ENCODE data around the gene PRKAG1. TPM values are rescaled to one million over a fixed set of nuclear protein-coding genes. Genes with fewer than 3 reads are reported as not detected.

The PRKAG1 gene
- total RNA-seq, 2 experiments from 2014 or later, result 57.9 to 60.9 TPM

- H3K4me3 Mint-ChIP-seq, result no peak overlapping the region
- peaks cover 15% of the 10 kb centered on the region for H3K4me1 Mint-ChIP-seq
- H3K9me3 Mint-ChIP-seq, result no peaks in the 10 kb centered on the region
- peaks cover 66% of the 10 kb centered on the region for H3K27me3 Mint-ChIP-seq
- H3K27ac Mint-ChIP-seq, result no peak overlapping the region
- no peak for DNase-seq
- H3K36me3 Mint-ChIP-seq, result no peaks in the 10 kb centered on the region
Measured at GRCh38 chr12:48993787-48994186, 24.8 kb downstream of the PRKAG1 start.

DNA sequence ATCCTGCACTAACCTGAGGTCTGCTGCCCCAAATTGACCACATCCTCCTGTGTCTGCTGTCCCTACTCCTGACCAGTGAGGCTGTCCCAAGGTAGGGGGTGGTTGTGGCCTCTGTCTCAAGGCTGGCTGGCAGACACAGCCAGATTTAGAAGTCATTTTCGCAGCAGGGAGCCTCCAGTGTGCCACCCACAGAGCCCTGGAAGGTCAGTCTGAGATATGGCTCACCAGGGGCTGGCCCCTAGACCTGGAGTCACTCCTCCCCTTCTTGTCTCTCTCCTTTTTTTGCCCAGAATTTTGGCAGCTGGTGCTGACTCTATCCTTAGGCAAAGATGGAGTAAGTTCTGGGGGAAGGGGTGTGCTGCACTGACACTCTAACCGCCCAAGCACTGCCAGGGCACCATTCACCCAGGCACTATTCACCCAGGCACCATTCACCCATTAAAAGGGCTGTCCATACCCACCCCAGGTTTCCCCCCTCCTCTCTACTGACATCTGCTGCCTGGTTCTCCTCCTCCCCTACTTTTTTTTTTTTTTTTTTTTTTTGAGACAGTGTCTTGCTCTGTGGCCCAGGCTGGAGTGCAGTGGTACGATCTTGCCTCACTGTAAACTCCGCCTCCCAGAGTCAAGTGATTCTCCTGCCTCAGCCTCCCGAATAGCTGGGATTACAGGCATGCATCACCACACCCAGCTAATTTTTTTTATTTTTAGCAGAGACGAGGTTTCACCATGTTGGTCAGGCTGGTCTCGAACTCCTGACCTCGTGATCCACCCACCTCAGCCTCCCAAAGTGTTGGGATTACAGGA is 27.1 kb downstream of the PRKAG1 start:
- no peak overlapping the region for H3K4me3 Mint-ChIP-seq
- peaks cover 7% of the 10 kb centered on the region for H3K4me1 Mint-ChIP-seq
- no peaks in the 10 kb centered on the region for H3K9me3 Mint-ChIP-seq
- peaks cover 66% of the 10 kb centered on the region for H3K27me3 Mint-ChIP-seq
- no peak overlapping the region for H3K27ac Mint-ChIP-seq
- DNase-seq, result no peak
- no peaks in the 10 kb centered on the region for H3K36me3 Mint-ChIP-seq

DNA sequence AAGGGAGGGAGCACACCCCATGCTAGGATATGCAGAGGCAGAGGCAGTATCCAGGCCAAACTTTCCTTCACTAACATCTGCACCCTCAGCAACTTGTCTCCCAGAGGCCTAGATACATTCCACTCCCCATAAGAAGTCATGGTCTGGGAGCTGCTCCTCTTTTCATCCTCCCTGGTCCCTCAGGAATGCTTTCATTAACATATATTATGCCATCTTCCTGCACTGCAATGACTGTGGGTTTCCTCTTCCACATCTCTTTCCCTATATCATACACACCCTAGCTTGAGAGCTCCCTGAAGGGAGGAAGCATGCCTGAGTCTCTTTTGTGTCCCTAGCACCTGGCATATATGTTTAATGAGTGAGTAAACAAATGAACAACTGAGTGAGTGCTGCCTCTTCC is 28.0 kb downstream of the PRKAG1 start:
- Mint-ChIP-seq H3K4me3 (no peak overlapping the region), H3K36me3 (no peaks in the 10 kb centered on the region), H3K27me3 (peaks cover 59% of the 10 kb centered on the region), H3K27ac (no peak overlapping the region), H3K4me1 (peaks cover 7% of the 10 kb centered on the region), H3K9me3 (no peaks in the 10 kb centered on the region)
- no peak for DNase-seq

DNA sequence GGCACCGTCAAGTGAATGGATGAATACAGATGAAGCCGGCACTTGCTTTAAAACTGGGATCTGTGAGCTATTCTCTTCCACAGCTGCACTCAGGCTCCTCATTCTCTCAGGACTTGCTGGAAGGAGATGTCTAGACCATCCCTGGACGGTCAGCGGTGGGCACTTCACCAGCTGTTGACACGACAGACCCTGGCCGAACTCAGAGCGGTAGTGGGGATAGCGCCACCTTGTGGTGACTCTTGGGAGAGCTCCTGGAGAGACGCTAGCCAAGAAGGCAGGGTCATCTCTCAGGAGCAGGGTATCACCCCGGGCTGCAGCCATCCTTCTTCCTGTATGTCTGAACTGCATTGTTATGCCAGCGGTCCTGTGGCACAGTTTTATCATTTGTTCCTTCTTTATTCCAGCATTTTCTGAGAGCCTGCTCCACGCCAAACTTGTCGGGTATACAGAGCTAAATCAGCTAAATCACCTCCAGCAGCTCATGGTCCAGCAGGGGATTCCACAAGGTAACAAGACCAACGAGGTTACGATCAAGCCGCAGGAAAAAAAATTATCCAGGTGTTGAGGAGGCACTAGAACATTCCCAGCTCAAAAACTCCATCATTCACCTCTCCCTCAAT is 30.4 kb downstream of the PRKAG1 start:
- peaks cover 3% of the 10 kb centered on the region for H3K4me1 Mint-ChIP-seq
- no peaks in the 10 kb centered on the region for H3K9me3 Mint-ChIP-seq
- H3K27ac Mint-ChIP-seq, result no peak overlapping the region
- H3K27me3 Mint-ChIP-seq, result peaks cover 52% of the 10 kb centered on the region
- H3K4me3 Mint-ChIP-seq, result no peak overlapping the region
- DNase-seq, result peak; percentile 68
- H3K36me3 Mint-ChIP-seq, result no peaks in the 10 kb centered on the region

GRCh38 chr12:48986720-48987291 is 31.8 kb downstream of the PRKAG1 start:
- H3K4me3 Mint-ChIP-seq, result no peak overlapping the region
- no peaks in the 10 kb centered on the region for H3K36me3 Mint-ChIP-seq
- no peaks in the 10 kb centered on the region for H3K9me3 Mint-ChIP-seq
- no peak for DNase-seq
- H3K27ac Mint-ChIP-seq, result no peak overlapping the region
- H3K4me1 Mint-ChIP-seq, result peaks cover 10% of the 10 kb centered on the region
- peaks cover 64% of the 10 kb centered on the region for H3K27me3 Mint-ChIP-seq

GRCh38 chr12:48985901-48986300 is 32.7 kb downstream of the PRKAG1 start:
- Mint-ChIP-seq H3K27ac (no peak overlapping the region), H3K4me1 (peaks cover 18% of the 10 kb centered on the region), H3K27me3 (peaks cover 72% of the 10 kb centered on the region), H3K36me3 (no peaks in the 10 kb centered on the region), H3K9me3 (no peaks in the 10 kb centered on the region), H3K4me3 (no peak overlapping the region)
- DNase-seq, result no peak

- peaks cover 73% of the 10 kb centered on the region for H3K27me3 Mint-ChIP-seq
- H3K4me3 Mint-ChIP-seq, result no peak overlapping the region
- DNase-seq, result no peak
Measured at GRCh38 chr12:48985475-48985897, 33.1 kb downstream of the PRKAG1 start.

DNA sequence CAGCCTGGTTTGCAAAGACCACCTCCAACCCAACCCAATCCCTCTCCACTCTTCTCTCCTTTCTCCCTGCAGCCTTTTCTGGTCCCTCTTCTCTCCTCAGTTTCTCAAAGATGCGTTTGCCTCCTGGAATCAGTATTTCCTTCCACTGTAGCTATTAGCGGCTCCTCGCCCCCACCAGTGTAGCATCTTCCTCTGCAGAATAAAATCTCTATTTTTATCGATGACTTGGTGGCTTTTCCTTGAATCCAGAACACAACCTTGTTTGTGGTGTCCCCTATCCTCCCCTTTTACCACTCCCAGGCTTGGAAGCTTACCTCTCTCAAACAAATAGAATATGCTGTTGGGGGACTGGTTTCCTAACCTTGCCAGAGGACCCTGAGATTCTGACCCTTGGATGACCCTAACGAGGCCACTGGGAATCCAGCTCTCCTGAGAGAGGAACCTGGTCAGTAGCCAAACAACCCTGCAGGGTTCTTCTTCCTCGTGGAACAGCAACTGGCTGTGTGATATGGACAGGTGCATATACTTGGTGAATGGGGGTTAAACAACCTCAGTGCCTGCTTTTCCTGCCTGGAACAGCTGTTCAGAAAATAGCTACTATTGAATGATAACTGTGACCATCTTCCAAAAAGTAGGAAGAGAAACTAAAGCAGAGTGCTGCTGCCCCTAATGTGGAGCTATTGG is 36.0 kb downstream of the PRKAG1 start:
- H3K9me3 Mint-ChIP-seq, result no peaks in the 10 kb centered on the region
- no peak overlapping the region for H3K27ac Mint-ChIP-seq

More at GRCh38 chr12:48985475-48985897, 33.1 kb downstream of the PRKAG1 start:
- peaks cover 21% of the 10 kb centered on the region for H3K4me1 Mint-ChIP-seq
- H3K36me3 Mint-ChIP-seq, result no peaks in the 10 kb centered on the region
- no peaks in the 10 kb centered on the region for H3K9me3 Mint-ChIP-seq
- no peak overlapping the region for H3K27ac Mint-ChIP-seq

GRCh38 chr12:48981757-48982157 is 36.8 kb downstream of the PRKAG1 start:
- H3K27ac Mint-ChIP-seq, result peak overlapping the region; percentile 22
- DNase-seq, result no peak
- peaks cover 73% of the 10 kb centered on the region for H3K27me3 Mint-ChIP-seq
- peaks cover 42% of the 10 kb centered on the region for H3K4me1 Mint-ChIP-seq
- H3K4me3 Mint-ChIP-seq, result peak overlapping the region; percentile 33
- H3K9me3 Mint-ChIP-seq, result no peaks in the 10 kb centered on the region
- no peaks in the 10 kb centered on the region for H3K36me3 Mint-ChIP-seq

More for the DNA sequence above, 36.0 kb downstream of the PRKAG1 start:
- no peak for DNase-seq
- no peak overlapping the region for H3K4me3 Mint-ChIP-seq
- no peaks in the 10 kb centered on the region for H3K36me3 Mint-ChIP-seq
- peaks cover 37% of the 10 kb centered on the region for H3K4me1 Mint-ChIP-seq
- H3K27me3 Mint-ChIP-seq, result peaks cover 72% of the 10 kb centered on the region

DNA sequence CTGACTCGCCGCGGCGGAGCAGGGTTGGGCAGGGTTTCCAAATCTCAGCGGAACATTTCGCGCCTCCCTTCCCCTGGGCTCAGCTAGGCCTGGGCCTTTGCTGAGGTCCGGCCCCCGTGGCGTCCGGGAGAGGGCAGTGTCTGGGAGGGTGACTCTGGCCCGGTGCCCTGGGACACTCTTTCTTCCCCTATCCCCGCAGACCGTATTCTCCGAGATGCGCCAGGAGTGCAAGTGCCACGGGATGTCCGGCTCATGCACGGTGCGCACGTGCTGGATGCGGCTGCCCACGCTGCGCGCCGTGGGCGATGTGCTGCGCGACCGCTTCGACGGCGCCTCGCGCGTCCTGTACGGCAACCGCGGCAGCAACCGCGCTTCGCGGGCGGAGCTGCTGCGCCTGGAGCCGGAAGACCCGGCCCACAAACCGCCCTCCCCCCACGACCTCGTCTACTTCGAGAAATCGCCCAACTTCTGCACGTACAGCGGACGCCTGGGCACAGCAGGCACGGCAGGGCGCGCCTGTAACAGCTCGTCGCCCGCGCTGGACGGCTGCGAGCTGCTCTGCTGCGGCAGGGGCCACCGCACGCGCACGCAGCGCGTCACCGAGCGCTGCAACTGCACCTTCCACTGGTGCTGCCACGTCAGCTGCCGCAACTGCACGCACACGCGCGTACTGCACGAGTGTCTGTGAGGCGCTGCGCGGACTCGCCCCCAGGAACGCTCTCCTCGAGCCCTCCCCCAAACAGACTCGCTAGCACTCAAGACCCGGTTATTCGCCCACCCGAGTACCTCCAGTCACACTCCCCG is 37.4 kb downstream of the PRKAG1 start:
- peaks cover 76% of the 10 kb centered on the region for H3K27me3 Mint-ChIP-seq
- peak overlapping the region; percentile 22 for H3K27ac Mint-ChIP-seq
- DNase-seq, result peak; percentile 35
- H3K36me3 Mint-ChIP-seq, result no peaks in the 10 kb centered on the region
- peak overlapping the region; percentile 70 for H3K4me3 Mint-ChIP-seq
- H3K9me3 Mint-ChIP-seq, result no peaks in the 10 kb centered on the region
- peaks cover 42% of the 10 kb centered on the region for H3K4me1 Mint-ChIP-seq

DNA sequence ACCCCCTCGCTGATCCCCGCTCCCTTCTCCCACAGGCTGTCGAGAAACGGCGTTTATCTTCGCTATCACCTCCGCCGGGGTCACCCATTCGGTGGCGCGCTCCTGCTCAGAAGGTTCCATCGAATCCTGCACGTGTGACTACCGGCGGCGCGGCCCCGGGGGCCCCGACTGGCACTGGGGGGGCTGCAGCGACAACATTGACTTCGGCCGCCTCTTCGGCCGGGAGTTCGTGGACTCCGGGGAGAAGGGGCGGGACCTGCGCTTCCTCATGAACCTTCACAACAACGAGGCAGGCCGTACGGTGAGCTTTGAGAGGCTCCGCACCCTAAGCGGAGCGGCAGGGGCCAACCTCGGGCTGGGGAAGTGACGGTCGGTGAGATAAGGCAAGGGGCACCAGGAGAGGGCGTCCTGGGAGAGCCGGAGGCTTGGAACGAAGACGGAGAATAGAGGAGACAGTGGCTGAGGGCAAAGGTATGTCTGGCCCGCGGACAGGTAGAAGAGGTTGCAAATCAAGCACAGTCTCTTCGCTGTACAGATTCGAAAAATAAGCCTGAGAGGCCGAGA is 38.1 kb downstream of the PRKAG1 start:
- H3K4me3 Mint-ChIP-seq, result peak overlapping the region; percentile 70
- H3K36me3 Mint-ChIP-seq, result no peaks in the 10 kb centered on the region
- DNase-seq, result peak; percentile 42
- peaks cover 42% of the 10 kb centered on the region for H3K4me1 Mint-ChIP-seq
- no peaks in the 10 kb centered on the region for H3K9me3 Mint-ChIP-seq
- peaks cover 83% of the 10 kb centered on the region for H3K27me3 Mint-ChIP-seq
- H3K27ac Mint-ChIP-seq, result peak overlapping the region; percentile 17

DNA sequence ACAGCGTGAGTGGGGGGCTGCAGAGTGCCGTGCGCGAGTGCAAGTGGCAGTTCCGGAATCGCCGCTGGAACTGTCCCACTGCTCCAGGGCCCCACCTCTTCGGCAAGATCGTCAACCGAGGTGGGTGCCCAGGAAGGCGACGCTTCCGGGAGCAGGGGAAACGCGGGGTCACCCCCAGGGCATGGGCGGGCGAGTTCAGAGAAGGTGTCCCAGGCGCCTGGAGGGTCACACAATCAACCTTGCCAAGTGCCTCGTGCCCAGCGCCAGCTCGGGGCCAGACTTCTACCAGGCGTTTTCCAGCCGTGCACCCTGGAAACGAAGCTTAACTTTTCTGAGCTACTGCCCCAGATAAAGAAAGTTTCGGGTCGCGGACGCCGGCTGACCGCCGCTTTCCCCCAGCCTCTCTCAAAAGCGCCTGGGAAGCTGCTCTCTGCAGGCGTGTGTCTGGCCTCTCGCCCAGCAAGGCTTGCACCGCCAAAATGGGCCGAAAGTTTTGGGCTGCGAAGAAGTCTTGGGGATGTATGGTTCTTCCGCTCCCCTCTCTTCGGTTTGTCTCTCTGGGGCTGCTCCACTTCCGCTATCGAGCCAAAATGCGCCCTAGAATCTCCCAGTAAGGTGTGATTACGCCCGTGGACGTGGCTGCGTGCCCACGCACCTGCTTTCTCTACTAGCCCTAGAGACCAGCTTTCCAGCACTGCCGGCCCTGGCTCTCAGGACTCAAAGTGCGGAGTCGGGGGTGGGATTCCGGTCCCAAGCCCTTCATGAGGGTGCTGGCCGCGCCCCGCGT is 38.8 kb downstream of the PRKAG1 start:
- no peaks in the 10 kb centered on the region for H3K9me3 Mint-ChIP-seq
- peaks cover 42% of the 10 kb centered on the region for H3K4me1 Mint-ChIP-seq
- no peaks in the 10 kb centered on the region for H3K36me3 Mint-ChIP-seq
- peak overlapping the region; percentile 17 for H3K27ac Mint-ChIP-seq
- peak overlapping the region; percentile 70 for H3K4me3 Mint-ChIP-seq
- peaks cover 86% of the 10 kb centered on the region for H3K27me3 Mint-ChIP-seq
- no peak for DNase-seq

GRCh38 chr12:48978741-48979601 is 39.6 kb downstream of the PRKAG1 start:
- Mint-ChIP-seq H3K36me3 (no peaks in the 10 kb centered on the region), H3K4me3 (peak overlapping the region; percentile 70), H3K27me3 (peaks cover 90% of the 10 kb centered on the region), H3K4me1 (peaks cover 42% of the 10 kb centered on the region), H3K27ac (peak overlapping the region; percentile 30), H3K9me3 (no peaks in the 10 kb centered on the region)
- DNase-seq, result no peak

Data from activated naive CD8-positive, alpha-beta T cell treated with anti-CD3 and anti-CD28 coated beads for 36 hours (primary cell).